HG02763 (cell line): ENCODE measurements around the gene SMIM44.
"Not testable (repeated sequence)": the region's sequence is repeated elsewhere in the genome, so short reads cannot be mapped to it uniquely, and the experiment has no call there.

Source experiments
- ATAC-seq: cut with Tn5 transposase; IDR thresholded peaks from one replicate; pipeline ENCODE4 v1.9.1; 2021; ENCODE audit warnings: mild to moderate bottlenecking, moderate library complexity; ENCODE audit not compliant: unreplicated experiment

SMIM44 gene

DNA sequence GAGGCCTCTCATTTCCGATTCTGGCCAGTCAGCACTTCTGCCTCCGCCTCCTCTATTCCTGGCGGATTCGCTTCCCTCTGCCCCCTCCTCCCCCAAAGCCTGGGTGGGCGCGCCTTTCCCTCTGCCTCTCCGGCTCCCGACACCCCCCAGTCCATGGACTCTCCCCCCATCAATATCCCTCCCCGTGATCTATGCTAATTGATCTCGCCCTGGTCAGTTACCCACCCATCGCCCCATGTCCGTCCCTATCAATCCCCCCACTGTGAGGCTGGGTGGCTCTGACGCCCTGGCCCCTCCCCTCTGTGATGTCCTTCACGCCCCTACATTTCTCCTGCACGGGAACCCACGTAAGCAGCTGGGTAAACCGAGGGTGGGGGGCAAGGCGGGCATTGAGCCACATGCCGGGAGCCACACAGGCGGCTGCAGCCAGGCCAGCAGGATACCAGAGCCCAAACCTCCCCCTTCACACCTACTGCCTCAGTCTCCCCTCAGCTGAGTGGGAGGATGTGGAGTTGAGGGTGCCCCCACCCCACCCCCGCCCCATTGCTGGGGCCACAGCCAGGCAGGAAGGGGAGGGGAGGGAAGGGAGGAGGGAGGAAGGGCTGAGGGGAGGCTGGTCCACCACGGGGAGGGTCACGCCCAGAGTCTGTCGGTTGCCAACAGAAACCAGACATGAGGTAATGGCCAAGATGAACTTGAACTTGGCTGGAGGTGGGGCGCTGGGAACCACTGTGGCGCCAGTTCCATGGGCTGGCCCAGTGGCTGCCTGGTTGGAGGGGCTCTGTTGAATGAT is 24.0 kb downstream of the SMIM44 start:
- ATAC-seq, result no peak

DNA sequence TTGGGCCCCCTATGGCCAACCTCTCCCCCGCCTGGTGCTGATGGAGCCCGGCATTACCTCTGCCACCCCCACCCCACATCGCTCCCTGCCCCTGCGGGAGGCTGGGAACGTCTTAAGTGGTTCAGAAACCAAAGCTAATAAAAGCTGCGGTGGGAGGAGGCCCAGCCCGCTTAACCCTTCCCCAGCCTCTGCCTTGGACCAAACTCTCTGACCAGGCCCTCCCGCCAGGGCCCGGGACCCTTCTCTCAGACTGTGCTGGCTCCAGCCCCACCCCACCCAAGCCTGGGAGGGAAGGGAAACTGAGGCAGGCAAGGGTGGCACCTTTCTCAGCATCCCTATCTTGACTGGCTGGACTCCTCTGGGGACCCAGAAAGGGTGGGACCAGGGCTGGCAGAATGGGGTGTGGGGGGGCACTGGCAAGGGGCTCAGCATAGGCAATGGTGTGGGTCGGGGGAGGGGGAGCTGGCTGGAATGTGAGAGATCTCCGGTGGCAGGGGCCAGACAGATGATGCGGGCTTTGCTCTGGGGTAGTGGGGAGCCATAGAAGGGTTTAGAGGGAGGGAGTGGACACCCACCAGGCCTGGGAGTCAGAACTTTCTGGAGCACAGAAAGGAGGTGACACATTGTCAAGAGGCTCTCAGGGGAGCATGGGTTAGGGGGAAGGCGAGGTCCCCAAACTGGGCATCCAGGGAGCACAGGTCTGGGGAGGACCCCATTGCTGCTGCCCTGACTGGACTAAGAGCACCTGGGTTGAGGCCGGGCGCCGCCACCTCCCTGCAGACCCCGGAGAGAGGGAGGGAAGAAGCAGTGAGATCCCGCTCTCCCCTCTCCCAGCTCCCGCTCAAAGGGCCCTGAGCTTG is 24.8 kb downstream of the SMIM44 start:
- no peak for ATAC-seq

DNA sequence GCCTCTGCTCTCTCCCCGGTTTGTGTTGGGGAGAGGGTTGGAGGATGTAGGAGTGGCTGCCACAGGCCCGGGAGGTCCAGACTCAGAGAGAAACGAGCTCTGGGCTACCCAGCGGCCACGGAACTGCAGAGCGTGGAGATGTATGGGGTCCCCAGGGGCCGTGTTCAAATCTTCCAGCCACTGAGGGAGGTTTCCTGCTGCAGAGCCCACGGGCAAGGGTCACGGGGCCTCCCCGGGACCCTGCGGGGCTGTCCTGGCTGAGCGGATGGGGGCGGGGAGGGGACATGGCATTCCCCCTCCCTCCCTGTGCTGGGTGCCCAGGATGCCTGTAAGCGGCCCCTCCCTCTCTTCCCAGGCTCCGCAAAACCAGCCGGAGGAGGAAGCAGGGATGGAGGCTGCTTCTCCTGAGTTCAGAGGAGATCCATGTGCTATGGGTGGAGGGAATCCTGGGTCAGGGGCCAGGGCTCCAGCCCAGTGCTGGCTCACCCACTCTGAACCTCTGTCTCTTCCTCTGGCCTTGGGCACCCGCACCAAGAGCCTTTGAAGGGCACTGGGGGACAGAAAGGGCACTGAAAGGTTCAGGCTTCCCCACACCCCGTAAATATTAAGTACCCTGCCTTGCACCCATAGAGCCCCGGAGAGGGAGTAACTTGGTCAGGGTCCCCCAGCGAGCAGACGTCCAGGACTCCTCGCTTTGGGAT is 25.6 kb downstream of the SMIM44 start:
- ATAC-seq, result no peak

DNA sequence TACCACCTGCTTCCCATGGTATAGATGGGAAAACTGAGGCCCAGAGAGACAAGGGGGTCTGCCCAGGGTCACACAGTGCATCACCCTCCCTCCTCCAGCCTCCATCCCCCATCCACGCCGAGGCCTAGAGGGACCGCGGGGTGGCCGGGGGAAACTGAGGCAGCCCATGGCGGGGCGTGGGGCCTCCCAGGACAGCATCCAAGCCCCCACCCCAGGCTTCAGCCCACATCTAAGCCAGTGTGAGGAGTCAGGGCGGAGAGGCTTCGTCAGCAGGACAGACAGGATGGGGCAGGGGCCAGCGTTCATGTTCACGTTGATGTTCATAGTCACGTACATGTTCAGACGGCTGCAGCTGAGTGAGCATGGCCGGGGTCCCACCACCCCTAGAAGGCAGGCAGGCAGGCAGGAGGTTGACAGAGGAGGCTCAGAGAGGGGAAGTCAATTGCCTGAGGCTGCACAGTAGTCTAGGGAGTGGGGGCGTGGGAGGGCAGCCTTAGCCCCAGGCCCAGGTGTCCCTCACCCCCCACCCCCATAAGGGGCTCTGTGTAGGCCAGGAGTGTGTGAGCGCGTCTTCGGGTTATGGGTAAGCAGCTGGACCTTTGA is 26.2 kb downstream of the SMIM44 start:
- ATAC-seq, result no peak

DNA sequence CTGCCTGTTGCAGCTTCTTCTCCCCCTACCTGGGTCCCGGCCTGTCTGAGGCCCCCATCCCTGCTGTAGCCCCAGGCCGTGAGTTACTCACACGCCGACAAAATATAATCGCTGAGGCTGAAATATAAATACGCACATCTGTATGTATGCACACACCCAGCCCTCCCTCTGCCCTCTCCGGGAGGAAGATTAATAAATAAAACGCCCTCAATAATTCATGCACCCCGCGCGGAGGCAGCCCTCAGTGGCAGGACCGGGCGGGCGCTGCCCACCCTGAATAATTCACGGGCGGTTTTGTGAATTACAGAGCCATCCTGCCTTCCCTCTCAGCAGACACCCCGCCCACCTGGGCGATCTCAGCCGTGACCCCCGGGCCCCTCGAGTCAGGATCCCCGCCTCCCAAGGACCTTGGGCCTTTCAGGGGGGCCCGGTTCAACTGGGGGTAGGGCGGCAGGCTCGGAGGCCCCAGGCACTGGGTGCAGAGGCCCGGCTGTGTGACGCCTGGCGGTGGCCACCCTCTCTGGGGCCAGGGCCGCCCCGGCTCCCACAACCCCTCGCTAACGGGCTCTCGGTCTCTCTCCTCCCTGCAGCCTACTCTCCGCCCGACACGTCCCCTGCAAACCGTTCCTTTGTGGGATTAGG is 27.2 kb downstream of the SMIM44 start:
- no peak for ATAC-seq

DNA sequence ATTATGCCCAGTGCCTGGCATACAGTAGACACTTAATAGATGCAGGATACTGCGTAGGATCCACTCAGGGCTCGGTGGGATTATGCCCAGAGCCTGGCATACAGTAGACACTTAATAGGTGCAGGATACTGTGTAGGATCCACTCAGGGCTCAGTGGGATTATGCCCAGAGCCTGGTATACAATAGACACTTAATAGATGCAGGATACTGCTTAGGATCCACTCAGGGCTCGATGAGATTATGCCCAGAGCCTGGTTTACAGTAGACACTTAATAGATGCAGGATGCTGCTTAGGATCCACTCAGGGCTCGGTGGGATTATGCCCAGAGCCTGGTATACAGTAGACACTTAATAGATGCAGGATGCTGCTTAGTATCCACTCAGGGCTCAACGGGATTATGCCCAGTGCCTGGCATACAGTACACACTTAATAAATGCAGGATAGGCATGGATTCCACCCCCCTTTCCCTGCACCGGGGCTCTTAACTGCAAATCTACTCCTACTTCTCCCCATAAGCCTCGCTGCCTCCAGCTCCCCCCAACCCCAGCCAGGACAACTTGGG is 27.8 kb downstream of the SMIM44 start:
- no peak for ATAC-seq

DNA sequence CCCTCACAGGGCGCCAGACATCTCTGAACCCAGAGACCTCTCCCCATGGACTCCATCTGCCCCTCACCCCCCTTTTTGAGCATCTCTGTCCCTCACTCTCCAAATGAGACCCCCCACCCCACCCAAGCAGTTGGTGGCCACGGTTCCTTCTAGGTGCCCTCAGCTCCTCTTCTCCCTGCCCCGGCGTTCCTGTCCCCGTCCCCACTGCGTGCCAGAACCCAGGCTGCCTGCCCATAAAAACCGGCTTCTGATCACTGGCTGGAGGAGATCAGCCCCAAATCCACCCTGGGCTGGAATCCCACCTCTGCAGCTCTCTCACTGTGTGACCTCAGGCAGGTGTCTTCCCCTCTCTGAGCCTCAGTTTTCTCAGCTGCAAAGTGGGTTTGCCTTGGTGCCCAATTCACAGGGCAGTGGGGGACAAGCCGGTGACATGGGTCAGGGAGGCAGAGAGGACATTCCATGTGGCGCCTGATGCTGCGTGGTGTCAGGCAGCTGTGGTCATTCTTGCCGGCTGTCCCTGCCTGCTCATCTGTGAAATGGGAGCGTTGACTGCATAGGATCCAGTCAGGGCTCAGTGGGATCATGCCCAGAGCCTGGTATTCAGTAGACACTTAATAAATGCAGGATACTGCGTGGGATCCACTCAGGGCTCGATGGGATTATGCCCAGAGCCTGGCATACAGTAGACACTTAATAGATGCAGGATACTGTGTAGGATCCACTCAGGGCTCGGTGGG is 28.4 kb downstream of the SMIM44 start:
- no peak for ATAC-seq

DNA sequence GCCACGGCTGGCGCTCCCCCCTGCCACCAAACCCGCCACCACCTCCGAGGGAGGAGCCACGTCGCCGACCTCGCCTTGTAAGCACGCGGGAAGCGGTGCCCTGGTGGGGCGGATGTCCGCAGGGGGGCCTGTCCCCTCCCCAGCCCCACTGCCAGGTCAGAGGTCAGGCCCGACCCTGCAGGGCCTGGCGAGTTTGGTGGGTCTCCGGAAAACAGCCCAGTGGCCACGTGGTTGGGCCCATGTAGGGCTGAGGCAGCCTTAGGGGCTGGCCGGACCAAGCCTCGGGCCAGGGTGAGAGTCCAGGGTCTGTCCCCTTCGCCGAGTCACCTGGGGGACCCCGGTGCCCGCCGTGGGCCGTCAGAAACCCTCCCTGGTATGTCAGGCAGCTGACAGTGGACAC is 29.4 kb downstream of the SMIM44 start:
- ATAC-seq, result no peak

DNA sequence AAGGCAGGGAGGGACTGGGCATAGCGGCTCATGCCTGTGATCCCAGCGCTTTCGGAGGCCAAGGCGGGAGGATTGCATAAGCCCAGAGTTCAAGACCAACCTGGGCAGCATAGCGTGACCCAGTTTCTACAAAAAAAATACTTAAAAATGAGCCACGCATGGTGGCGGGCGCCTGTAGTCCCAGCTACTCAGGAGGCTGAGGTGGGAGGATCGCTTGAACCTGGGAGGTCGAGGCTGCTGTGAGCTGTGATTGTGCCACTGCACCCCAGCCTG is 30.4 kb downstream of the SMIM44 start:
- not testable (repeated sequence) for ATAC-seq

DNA sequence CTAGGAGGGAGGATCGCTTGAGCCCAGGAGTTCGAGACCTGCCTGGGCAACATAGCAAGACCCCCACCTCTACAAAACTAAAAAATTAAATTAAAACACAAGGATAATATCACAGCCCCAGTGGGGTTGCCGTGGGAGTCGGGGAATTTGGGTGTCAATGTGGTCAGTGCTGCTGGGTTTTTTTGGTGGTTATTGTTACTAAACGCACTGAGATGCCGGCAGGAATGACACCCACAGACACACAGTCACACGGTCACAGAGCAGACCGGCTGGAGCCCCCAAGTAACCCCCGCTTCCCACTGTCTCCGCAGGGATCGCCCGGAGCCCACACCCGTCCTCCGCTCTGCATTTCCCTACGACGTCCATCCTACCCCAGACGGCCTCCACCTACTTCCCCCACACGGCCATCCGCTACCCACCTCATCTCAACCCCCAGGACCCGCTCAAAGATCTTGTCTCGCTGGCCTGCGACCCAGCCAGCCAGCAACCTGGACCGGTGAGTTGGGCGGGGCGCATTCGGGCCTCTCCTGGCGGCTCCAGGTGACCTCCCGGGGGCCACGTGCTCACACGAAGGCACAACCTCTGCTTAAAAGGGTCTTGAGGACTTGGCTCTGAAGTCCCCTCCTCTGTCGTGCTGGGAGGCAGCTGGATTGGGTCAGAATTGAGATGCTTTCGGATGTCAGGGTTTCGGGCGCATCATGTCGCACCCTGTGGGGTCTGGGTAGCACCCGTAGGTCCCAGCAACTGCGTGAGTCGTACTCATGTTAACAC is 30.9 kb downstream of the SMIM44 start:
- no peak for ATAC-seq

DNA sequence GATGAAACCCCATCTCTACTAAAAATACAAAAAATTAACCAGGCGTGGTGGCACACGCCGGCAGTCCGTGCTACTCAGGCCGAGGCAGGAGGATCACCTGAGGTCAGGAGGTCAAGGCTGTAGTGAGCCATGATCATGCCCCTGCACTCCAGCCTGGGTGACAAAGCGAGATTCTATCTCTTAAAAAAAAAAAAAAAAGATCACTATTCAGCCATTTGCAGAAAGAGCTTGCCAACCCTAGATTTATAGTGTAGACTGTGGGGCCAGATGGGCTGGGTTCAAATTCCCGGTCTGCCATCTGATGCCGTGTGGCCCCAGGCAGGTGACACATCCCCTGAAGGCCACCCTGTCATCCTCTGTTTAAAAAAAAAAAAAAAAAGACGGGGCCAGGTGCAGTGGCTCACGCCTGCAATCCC is 31.8 kb downstream of the SMIM44 start:
- no peak for ATAC-seq

DNA sequence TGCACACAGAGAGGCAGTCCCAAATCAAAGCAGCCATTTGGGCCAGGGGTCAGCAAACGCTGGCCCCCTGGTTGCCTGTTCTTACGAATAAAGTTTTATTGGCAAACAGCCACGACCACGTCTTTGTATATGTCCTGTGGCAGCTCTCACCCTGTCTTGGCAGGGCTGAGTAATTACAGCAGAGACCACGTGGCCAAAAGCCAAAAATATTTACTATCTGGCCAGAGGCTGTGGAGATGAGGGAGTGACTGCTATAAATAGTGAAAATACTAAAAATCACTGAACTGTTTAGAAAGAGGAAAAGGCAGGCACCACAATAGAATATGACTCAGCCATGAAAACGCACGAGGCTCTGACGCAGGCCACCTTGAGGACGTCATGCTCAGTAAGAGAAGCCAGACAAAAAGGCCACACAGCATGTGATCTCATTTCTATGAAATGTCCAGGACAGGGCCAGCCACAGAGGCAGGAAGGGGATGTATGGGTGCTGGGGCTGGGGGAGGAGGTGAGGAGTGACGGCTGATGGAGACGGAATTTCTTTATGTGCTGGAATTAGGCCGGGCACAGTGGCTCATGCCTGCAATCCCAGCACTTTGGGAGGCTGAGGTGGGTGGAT is 32.3 kb downstream of the SMIM44 start:
- ATAC-seq, result no peak

DNA sequence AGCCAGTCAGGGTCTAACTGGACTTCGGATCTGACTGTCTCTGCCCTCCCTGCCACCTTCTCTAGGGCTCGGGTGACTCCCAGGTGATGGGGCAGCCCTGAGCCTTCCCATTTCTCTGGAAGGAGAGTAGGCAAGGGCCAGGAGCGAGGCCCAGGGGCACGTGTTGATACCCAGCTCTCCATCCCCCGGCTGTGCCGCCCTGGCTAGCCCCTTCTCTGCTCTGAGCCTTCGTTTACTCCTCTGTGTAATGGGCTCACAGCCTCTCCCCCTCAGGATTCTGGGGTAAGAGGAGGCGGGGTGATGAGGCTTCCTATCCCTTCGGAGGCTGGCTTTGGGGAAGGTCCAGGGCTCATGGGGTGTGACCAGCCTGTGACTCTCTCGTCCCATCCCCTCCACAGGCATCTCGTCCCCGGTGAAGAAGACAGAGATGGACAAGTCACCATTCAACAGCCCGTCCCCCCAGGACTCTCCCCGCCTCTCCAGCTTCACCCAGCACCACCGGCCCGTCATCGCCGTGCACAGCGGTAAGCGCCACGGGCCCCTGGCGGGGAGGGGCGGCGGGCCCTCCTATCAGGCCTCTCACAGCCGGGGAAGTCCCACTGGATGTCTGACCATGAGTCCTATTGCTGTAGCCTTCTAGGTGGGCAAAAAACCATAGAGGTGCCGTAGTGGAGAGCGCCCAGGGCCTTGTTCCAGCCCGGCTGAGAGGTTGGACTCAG is 34.5 kb downstream of the SMIM44 start:
- ATAC-seq, result no peak

DNA sequence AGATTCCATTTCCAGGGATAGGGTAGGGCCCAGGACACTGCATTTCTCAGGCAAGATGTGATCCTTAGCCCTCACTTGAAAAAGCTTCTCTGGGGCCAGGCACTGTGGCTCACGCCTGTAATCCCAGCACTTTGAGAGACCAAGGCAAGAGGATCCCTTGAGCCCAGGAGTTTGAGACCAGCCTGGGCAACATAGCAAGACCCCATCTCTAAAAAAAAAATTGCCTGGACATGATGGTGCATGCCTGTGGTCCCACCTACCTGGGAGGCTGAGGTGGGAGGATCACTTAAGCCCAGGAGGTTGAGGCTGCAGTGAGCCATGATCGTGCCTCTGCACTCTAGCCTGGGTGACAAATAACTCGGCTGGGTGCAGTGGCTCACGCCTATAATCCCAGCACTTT is 36.6 kb downstream of the SMIM44 start:
- not testable (repeated sequence) for ATAC-seq

DNA sequence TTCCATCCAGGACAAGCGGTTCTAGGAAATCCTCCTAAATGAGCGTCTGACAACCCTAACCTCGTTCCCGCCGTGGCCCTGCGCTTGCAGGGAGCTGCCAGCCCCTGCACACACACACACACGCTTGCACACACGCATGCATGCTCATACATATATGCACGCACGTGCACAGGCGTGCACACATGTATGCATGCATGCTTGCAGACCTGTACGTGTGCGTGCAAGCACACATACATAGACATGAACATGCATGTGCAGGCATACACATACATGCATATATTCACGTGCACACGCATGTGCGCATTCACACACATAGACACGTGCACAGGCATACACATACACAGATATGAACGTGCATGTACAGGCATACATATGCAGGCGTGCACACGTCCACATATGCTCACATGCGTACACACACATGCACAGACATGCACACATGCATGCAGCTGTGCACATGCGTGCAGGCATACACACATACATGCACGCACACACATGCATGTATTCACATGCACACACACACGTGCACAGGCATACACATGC is 38.5 kb downstream of the SMIM44 start:
- ATAC-seq, result no peak

DNA sequence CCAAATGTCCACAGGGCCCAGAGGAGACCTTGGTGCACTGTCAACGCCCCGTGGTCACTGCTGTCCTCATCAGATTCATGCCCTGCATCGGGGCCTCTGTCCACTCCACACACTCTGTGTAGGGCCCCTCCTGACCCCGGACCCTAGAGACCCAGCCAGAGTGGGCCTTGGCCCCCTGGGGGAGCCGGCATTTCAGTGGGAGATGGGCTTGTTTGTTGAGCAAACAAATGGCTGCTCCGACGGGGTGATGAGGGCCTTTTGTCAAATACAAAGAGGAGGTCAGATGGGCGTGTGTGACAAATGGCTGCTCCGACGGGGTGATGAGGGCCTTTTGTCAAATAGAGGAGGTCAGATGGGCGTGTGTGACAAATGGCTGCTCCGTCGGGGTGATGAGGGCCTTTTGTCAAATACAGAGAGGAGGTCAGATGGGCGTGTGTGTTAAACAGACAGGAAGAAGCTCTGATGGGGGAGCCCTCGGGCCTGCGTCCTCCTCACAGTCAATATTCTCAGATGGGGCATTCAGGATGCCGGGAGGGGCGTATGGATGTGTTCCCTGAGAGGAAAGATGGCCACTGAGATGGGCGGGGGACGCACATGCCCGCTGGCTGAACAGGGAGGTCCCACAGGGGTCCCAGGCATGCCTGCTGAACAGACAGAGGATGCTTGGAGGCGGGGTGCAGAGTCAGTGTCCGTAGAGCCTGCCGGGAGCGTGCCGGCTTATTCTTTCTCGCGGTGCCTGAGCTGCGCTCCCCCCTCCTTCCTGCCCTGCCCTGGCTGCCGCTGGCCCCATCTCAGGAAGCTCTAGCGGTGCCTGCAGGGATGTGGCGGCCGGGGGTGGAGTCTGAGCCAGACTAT is 39.2 kb downstream of the SMIM44 start:
- no peak for ATAC-seq
